Activated CD8-positive, alpha-beta T cell treated with anti-CD3 and anti-CD28 coated beads for 36 hours (primary cell): Measurements from ENCODE around the gene PLCB4. TPM values are rescaled to one million over a fixed set of nuclear protein-coding genes. Genes with fewer than 3 reads are reported as not detected.

Experiments used
- ATAC-seq: fragments of 200-7000 bp; cut with Tn5 transposase; one replicate; pipeline ENCODE4 v1.10.0; 2021; ENCODE audit warnings: mild to moderate bottlenecking, moderate library complexity
- CTCF ChIA-PET: fragments of 350-600 bp; sonication (Branson Sonifier 250); formaldehyde crosslinking; loops from one replicate; lab custom pipeline; 2021; ENCODE audit warnings: antibody characterized with exemption; lab: Charles Lee
- POLR2A ChIA-PET: fragments of 350-600 bp; sonication (Branson Sonifier 250); formaldehyde crosslinking; loops from one replicate; lab custom pipeline; 2021; ENCODE audit warnings: antibody characterized with exemption; lab: Charles Lee
- DNase-seq: peaks from one replicate; pipeline ENCODE4 v3.0.0-alpha.2; 2020
- H3K27ac Mint-ChIP-seq: one replicate; pipeline ENCODE4 v1.8.0; 2021; ENCODE audit warnings: mild to moderate bottlenecking, mixed read lengths
- H3K27me3 Mint-ChIP-seq: one replicate; pipeline ENCODE4 v1.8.0; 2021; ENCODE audit warnings: mixed read lengths
- H3K36me3 Mint-ChIP-seq: one replicate; pipeline ENCODE4 v1.8.0; 2021; ENCODE audit warnings: low read depth, mixed read lengths
- H3K4me1 Mint-ChIP-seq: one replicate; pipeline ENCODE4 v1.8.0; 2021; ENCODE audit warnings: low read depth, mixed read lengths
- H3K4me3 Mint-ChIP-seq: one replicate; pipeline ENCODE4 v1.8.0; 2021; ENCODE audit warnings: mild to moderate bottlenecking, moderate library complexity, mixed read lengths
- H3K9me3 Mint-ChIP-seq: one replicate; pipeline ENCODE4 v1.8.0; 2021; ENCODE audit warnings: mixed read lengths
- intact Hi-C: fragments of 100-400 bp; cut with micrococcal nuclease; formaldehyde crosslinking; loops from one replicate; pipeline ENCODE4 v1.10.0; 2022
- total RNA-seq, 2 experiments: library from RNA; stranded (reverse); gene quantifications; one replicate each; pipeline ENCODE4 v1.2.3, GENCODE V29; 2021
- TF ChIP-seq, protein P1 (sequence below): fragments of 200-600 bp; IDR thresholded peaks from one replicate; pipeline ENCODE4 v1.8.0; 2022; ENCODE audit warnings: antibody characterized with exemption, mild to moderate bottlenecking

Gene PLCB4
- total RNA-seq, 2 experiments from 2014 or later, result not detected

DNA sequence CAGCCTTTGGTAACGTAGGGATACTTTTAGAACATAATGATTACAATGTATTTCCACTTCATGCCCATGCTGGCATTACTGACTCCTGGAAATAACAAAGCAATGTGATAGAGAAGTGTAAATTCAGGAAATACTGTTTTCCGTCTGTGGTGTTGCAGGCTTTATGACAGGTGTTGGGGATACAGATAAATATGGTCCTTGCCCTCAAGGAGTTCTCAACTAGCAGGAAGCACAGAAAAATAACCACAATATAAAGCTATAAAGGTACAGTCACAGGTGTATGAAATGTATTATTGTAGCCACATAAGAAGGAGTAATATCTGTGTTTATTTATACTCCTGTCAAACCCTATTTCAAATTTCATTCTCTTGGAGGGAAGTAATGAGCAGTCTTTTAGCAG lies 432.6 kb downstream of the PLCB4 start:
- intact Hi-C loops, result no loop called here
- DNase-seq (no peak), ATAC-seq (no peak)
- Mint-ChIP-seq H3K27me3 (peaks cover 12% of the 10 kb centered on the region), H3K4me1 (no peaks in the 10 kb centered on the region), H3K36me3 (no peaks in the 10 kb centered on the region), H3K27ac (no peak overlapping the region), H3K4me3 (no peak overlapping the region), H3K9me3 (no peaks in the 10 kb centered on the region)
- POLR2A ChIA-PET, result no interaction called here
- TF ChIP-seq, protein P1, sequence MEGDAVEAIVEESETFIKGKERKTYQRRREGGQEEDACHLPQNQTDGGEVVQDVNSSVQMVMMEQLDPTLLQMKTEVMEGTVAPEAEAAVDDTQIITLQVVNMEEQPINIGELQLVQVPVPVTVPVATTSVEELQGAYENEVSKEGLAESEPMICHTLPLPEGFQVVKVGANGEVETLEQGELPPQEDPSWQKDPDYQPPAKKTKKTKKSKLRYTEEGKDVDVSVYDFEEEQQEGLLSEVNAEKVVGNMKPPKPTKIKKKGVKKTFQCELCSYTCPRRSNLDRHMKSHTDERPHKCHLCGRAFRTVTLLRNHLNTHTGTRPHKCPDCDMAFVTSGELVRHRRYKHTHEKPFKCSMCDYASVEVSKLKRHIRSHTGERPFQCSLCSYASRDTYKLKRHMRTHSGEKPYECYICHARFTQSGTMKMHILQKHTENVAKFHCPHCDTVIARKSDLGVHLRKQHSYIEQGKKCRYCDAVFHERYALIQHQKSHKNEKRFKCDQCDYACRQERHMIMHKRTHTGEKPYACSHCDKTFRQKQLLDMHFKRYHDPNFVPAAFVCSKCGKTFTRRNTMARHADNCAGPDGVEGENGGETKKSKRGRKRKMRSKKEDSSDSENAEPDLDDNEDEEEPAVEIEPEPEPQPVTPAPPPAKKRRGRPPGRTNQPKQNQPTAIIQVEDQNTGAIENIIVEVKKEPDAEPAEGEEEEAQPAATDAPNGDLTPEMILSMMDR, result no peak
- CTCF ChIA-PET, result no interaction called here

DNA sequence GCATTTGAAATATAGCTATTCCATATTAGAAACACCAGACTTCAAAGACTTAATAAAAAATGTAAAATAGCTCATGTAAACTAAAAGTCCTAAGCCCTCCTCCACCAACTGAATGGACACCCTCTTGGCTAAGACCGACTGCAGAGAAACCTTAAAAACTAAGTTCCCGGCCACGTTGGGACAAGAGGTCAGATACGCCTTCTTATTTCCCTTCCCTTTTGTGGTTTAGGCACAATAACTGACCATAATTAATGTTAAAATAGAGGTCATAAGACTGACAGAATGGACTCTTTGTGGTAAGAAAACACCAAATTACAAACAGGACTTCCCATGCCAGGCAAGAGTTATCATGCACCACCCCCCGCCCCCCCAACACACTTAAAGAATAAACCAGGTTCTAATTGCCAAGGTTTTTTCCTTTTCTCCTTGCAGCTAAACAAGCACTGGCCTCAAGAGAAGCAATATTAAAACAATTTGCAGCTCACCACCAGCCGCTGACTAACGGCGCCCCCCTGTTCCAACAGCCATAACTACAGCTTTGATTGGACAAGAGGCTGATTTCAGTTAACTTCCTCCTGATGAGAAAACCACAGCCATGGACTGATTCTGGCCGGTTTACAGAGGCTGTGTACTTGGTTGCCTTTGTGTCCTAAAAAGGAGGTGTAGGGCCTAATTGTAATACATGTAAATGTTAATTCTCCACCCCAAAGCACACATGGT lies 434.8 kb downstream of the PLCB4 start:
- ATAC-seq (no peak), DNase-seq (no peak)
- H3K27ac Mint-ChIP-seq, result no peak overlapping the region
- intact Hi-C loops, result no loop called here
- no peaks in the 10 kb centered on the region for H3K9me3 Mint-ChIP-seq
- peaks cover 24% of the 10 kb centered on the region for H3K27me3 Mint-ChIP-seq
- no peak overlapping the region for H3K4me3 Mint-ChIP-seq
- POLR2A ChIA-PET, result no interaction called here
- H3K4me1 Mint-ChIP-seq, result no peaks in the 10 kb centered on the region
- CTCF ChIA-PET, result interaction anchor here (0.7 to 2.0 kb wide), 2 partner anchors 96 to 256 kb away, joined by 3 to 4 read pairs; no protein-coding TSS in a partner anchor
- TF ChIP-seq, protein P1, result no peak
- no peaks in the 10 kb centered on the region for H3K36me3 Mint-ChIP-seq

DNA sequence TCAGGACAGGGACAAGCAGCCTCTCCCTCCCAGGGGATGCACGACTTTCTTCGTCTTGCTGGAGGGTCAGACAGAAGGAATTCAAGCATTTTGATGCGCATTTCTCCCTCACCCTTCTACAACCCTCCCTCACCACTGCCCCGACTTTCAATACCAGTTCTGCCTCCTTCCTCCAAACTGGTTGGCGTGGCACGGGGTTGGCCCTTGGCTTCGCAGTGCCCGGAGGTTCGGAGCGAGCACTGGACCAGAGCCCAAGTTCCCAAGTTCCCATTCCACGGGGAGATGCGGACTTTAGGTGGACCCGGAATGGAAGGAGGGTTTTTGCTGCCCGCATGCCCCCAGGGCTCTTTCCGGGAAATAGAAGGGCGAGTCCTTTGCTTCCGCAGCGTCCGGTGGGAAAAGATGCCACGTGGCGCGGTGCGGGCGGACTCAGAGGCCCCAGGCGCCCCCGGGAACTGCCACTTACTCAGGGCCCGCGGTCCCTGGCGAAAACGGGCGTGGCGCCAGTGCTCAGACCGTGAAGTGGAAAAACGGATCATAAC lies 437.5 kb downstream of the PLCB4 start:
- CTCF ChIA-PET, result no interaction called here
- Mint-ChIP-seq H3K36me3 (no peaks in the 10 kb centered on the region), H3K27me3 (peaks cover 41% of the 10 kb centered on the region), H3K4me3 (no peak overlapping the region), H3K9me3 (no peaks in the 10 kb centered on the region), H3K4me1 (no peaks in the 10 kb centered on the region), H3K27ac (no peak overlapping the region)
- DNase-seq (no peak), ATAC-seq (no peak)
- POLR2A ChIA-PET, result no interaction called here
- TF ChIP-seq, protein P1, result no peak
- intact Hi-C loops, result no loop called here

DNA sequence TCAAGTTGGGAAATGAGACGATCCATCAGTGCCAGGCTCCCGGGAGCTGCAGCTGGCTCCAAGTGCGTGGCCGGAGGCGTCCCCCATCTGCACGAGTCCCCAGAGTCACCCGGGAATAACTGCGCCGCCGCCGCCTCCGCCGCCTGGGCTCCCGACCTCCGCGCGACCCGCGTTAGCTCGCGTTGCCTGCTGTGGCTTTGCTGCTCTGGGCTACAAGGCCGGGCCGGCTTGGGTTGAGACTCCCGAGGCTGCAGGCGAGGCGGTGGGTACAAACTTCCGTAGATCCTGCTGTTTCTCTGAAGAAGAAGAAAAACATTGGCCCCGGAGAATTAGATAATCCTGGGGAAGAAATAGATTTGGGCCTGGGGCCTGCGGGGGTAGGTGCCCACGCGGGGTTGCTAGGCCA lies 438.1 kb downstream of the PLCB4 start:
- Mint-ChIP-seq H3K36me3 (no peaks in the 10 kb centered on the region), H3K27ac (no peak overlapping the region), H3K9me3 (no peaks in the 10 kb centered on the region), H3K4me1 (no peaks in the 10 kb centered on the region), H3K4me3 (no peak overlapping the region), H3K27me3 (peaks cover 46% of the 10 kb centered on the region)
- DNase-seq (no peak), ATAC-seq (no peak)
- TF ChIP-seq, protein P1, result no peak
- ChIA-PET CTCF (no interaction called here), POLR2A (no interaction called here)
- intact Hi-C loops, result no loop called here

DNA sequence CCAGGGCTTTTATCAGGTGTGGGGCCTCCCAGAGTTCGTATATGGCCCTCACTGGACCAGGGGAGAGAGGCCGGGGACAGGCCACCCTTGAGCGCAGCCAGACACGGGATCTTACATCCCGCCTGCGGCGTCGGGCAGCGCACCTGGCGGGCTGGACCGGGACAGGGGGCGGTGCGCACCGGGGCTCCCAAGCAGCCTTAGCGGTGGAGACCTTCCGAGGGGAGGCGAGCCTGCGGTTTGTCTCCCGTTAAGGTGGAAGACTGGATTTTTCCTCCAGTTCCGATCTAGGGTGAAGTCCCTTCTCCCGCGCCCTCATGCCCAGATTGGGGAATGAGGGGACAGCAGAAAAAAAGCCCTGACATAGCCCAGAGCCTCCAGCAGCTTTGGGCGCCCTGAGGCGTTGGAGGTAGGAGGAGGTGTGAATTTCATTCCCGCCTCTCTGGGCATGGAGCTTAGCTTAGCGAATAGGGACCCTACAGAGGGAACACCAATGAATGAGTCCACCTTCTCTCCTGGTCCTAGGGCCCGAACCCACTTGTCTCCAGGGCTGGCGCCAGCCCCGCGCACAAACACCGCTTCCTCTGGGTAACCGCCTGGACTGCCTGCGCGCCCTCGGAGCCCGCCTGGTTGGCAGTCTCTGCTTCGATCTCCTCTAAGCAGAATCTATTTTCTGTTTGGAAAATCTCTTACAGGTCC lies 438.8 kb downstream of the PLCB4 start:
- no peaks in the 10 kb centered on the region for H3K4me1 Mint-ChIP-seq
- TF ChIP-seq, protein P1, result no peak
- peaks cover 51% of the 10 kb centered on the region for H3K27me3 Mint-ChIP-seq
- H3K36me3 Mint-ChIP-seq, result no peaks in the 10 kb centered on the region
- no peaks in the 10 kb centered on the region for H3K9me3 Mint-ChIP-seq
- DNase-seq (no peak), ATAC-seq (no peak)
- no peak overlapping the region for H3K27ac Mint-ChIP-seq
- intact Hi-C loops, result no loop called here
- ChIA-PET CTCF (no interaction called here), POLR2A (no interaction called here)
- H3K4me3 Mint-ChIP-seq, result no peak overlapping the region
